Sigmoid colon (tissue), 7 donors: ENCODE data around the gene LIMS2. TPM values are rescaled to one million over a fixed set of nuclear protein-coding genes. Genes with fewer than 3 reads are reported as not detected.

Experiments
- DNase-seq: peaks from one replicate; pipeline ENCODE4 v3.0.0-alpha.2; 2019
- H3K27ac ChIP-seq, 4 donors: fragments of 200-600 bp; sonication (generic); one replicate each; pipeline ENCODE4 v1.5.1; 2016 to 2019; ENCODE audit warnings: mild to moderate bottlenecking in 1 of 4
- H3K27me3 ChIP-seq, 3 donors: fragments of 200-600 bp; sonication (generic); one replicate each; pipeline ENCODE4 v1.5.1; 2019; ENCODE audit warnings: mild to moderate bottlenecking in 1 of 3
- H3K36me3 ChIP-seq, 4 donors: fragments of 200-600 bp; sonication (generic); one replicate each; pipeline ENCODE4 v1.5.1; 2016 to 2019
- H3K4me1 ChIP-seq, 4 donors: fragments of 200-600 bp; sonication (generic); one replicate each; pipeline ENCODE4 v1.5.1; 2017 to 2019
- H3K4me3 ChIP-seq, 4 donors: fragments of 200-600 bp; sonication (generic); one replicate each; pipeline ENCODE4 v1.5.1; 2017 to 2019; ENCODE audit warnings: mild to moderate bottlenecking in 2 of 4, moderate library complexity in 1 of 4
- H3K9me3 ChIP-seq, 4 donors: fragments of 200-600 bp in 3 of 4; sonication (generic) in 3 of 4; one replicate each; pipeline versions ENCODE4 v1.5.1 to v1.6.1; 2013 to 2019
- EP300 ChIP-seq, 4 donors: sonication (generic); formaldehyde crosslinking; IDR thresholded peaks; one replicate each; pipeline ENCODE4 v1.6.1; 2017; ENCODE audit warnings: antibody characterized with exemption in 4 of 4
- POLR2A ChIP-seq, 2 donors: fragments of 450-650 bp; IDR thresholded peaks; one replicate each; pipeline ENCODE4 v1.6.1; 2016; ENCODE audit warnings: antibody characterized with exemption in 2 of 2, mild to moderate bottlenecking in 2 of 2, moderate library complexity in 2 of 2
- POLR2AphosphoS5 ChIP-seq, 4 donors: sonication (generic); formaldehyde crosslinking; IDR thresholded peaks; one replicate each; pipeline ENCODE4 v1.6.1; 2017; ENCODE audit warnings: antibody characterized with exemption in 4 of 4
- WGBS, 2 donors: extraction: QIAGEN DNeasy Blood & Tissue Kit; methylation state at CpG; one replicate each; pipeline ENCODE4 v1.1.7; 2013; 5-methylcytosine and 5-hydroxymethylcytosine counted together
- intact Hi-C: fragments of 100-400 bp; cut with DNase I; formaldehyde crosslinking; loops from one replicate; pipeline ENCODE4 v1.15.1; 2023
- polyA plus RNA-seq, 3 donors: library from polyadenylated mRNA; stranded (reverse); fragments of 200-250 nt; gene quantifications; one replicate each; pipeline ENCODE4 v1.2.3, GENCODE V29; 2013
- total RNA-seq, 4 donors: library from RNA; depleted of rRNA; stranded (reverse); fragments of >200 nt; gene quantifications; one replicate each; pipeline ENCODE4 v1.1.0, GENCODE V29; 2016
- TF ChIP-seq, protein P1 (sequence below), 4 experiments: fragments of 450-650 bp in 3 of 4; fragments of 200-600 bp in 1 of 4; IDR thresholded peaks; one replicate each; pipeline ENCODE4 v1.5.1; 2016 to 2019; ENCODE audit warnings: antibody characterized with exemption in 4 of 4, mild to moderate bottlenecking in 3 of 4, moderate library complexity in 2 of 4
- donor health status: healthy with polysubstance abuse.
- donor health status: Bipolar disorder and iron deficiency.
- donor health status: healthy.

LIMS2 gene
- total and polyA plus RNA-seq, 7 donors, result 3.2 to 357 (median 125) TPM

DNA sequence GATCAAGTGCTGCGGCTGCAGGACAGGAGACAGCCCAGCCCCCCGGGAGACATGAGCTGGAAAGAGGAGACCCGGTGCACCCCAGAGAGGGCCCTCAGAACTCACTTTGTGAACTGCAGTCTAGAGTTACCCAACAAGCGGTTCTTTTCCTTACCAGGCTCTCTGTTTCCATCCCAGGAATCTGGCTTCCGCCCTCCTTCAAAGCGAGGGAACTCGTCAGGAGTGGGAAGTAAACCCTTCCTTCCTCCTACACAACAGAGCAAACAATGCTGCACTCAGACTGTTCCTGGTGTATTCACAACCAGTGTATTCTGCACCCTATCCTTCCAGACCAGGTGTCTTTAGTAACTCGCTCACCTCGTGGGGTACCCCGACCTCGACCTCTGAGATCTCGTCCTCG is 34.0 kb upstream of the LIMS2 start:
- no peak overlapping the region for H3K4me3 ChIP-seq
- H3K27ac ChIP-seq, result no peak overlapping the region
- no peak for DNase-seq
- H3K4me1 ChIP-seq, result peaks cover 0 to 26% (median 24%) of the 10 kb centered on the region in 4 donors
- peaks cover 12 to 60% (median 22%) of the 10 kb centered on the region in 4 donors for H3K36me3 ChIP-seq
- H3K9me3 ChIP-seq, result no peaks in the 10 kb centered on the region
- TF ChIP-seq, protein P1, sequence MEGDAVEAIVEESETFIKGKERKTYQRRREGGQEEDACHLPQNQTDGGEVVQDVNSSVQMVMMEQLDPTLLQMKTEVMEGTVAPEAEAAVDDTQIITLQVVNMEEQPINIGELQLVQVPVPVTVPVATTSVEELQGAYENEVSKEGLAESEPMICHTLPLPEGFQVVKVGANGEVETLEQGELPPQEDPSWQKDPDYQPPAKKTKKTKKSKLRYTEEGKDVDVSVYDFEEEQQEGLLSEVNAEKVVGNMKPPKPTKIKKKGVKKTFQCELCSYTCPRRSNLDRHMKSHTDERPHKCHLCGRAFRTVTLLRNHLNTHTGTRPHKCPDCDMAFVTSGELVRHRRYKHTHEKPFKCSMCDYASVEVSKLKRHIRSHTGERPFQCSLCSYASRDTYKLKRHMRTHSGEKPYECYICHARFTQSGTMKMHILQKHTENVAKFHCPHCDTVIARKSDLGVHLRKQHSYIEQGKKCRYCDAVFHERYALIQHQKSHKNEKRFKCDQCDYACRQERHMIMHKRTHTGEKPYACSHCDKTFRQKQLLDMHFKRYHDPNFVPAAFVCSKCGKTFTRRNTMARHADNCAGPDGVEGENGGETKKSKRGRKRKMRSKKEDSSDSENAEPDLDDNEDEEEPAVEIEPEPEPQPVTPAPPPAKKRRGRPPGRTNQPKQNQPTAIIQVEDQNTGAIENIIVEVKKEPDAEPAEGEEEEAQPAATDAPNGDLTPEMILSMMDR (IDR thresholded peaks at IDR 0.05), result no peak
- TF ChIP-seq POLR2AphosphoS5 (IDR thresholded peaks at IDR 0.05), result no peak
- TF ChIP-seq EP300 (IDR thresholded peaks at IDR 0.05), result no peak
- TF ChIP-seq POLR2A (IDR thresholded peaks at IDR 0.05), result no peak
- no peaks in the 10 kb centered on the region for H3K27me3 ChIP-seq
- 94 to 95% methylated on average over 13 of the region's 13 CpGs for WGBS, 2 donors
- intact Hi-C loops, result loop anchor here (5.0 kb wide), 1 partner anchor 103 kb away; the partner anchor contains the start of gene WDR33

DNA sequence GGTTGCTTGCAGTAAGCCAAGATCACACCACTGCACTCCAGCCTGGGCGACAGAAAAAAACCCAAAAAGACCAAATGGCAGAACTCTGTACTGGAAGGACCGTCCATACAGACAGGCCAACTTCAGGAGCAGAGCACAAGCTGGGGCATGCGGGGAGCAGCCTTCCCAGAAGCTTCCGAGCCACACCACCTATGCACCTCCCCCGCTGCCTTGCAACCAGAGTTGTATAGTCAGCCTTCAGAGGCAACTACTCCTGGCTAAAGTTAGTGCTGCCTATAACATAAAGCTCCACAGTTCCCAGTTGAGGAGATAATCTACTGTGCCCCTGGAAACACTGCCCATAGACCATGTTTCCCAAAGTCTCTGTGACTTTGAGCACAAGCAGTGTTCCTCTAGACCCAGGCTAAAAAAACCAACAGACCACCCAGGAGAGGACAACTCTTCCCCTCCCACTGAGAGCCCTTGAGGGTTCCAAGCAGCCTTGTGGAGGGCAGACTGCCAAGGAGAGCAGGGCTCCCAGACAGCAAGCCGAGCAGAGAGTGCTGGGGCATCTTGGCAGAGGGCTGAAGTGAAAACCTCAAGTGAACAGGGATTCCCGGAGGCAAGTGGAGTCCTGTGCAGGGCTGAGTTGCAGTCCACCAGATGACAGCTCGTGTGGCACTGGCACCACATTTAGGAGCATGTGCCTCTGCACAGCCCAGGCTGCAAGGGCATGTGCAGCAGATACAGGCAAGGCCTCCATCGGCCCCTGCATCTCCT is 32.7 kb upstream of the LIMS2 start:
- H3K4me1 ChIP-seq, result peaks cover 0 to 38% (median 35%) of the 10 kb centered on the region in 4 donors
- 91 to 92% methylated on average over 9 of the region's 9 CpGs for WGBS, 2 donors
- peak overlapping the region in 3 of 4 donors; percentile 23 to 49 (median 42) for H3K27ac ChIP-seq
- no peaks in the 10 kb centered on the region for H3K27me3 ChIP-seq
- no peak for TF ChIP-seq POLR2A (IDR thresholded peaks at IDR 0.05)
- no peak for TF ChIP-seq EP300 (IDR thresholded peaks at IDR 0.05)
- TF ChIP-seq, protein P1 (IDR thresholded peaks at IDR 0.05), result no peak
- no peak for TF ChIP-seq POLR2AphosphoS5 (IDR thresholded peaks at IDR 0.05)
- DNase-seq, result peak; percentile 79
- H3K9me3 ChIP-seq, result no peaks in the 10 kb centered on the region
- no peak overlapping the region for H3K4me3 ChIP-seq
- H3K36me3 ChIP-seq, result peaks cover 12 to 48% (median 18%) of the 10 kb centered on the region in 4 donors
- intact Hi-C loops, result loop anchor here (5.0 kb wide), 1 partner anchor 104 kb away; the partner anchor contains the start of gene WDR33

DNA sequence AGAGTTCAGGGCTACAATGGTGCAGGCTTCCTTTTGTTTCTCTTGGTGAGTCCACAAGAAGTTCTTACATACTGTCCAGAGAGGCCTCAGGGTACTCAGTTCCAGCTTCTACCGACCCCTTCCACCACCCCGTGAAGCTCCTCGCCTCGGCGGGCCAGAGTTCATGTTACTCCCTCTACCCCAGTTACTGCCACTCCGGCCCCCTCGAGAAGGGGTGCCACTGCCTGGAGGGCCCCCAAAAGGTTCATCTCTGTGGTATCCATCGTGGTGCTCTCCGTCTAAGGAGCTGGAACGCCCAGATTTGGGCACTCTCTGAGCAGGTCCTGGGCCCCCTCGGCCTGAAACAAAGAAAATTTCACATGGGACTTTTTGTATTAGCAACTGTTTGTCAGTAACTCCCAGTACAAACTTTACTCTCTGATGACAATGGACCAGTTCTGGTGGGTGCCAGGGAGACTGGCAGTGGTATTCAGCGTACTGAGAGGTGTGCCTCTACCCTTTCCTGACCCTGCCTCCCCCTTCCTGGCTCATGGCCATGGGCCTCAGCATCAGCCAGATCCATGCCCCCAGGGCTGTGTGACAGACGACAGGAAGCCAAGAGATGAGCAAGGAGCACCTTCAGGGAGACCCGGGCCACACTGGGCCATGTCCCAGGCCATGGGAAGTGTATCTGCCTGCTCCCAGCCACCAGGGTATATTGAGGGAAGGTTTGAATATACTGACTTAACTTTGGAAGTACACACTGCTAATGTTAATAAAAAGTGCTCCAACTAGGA is 31.1 kb upstream of the LIMS2 start:
- no peak for DNase-seq
- H3K27ac ChIP-seq, result no peak overlapping the region
- peaks cover 0 to 48% (median 45%) of the 10 kb centered on the region in 4 donors for H3K4me1 ChIP-seq
- no peak for TF ChIP-seq EP300 (IDR thresholded peaks at IDR 0.05)
- TF ChIP-seq POLR2A (IDR thresholded peaks at IDR 0.05), result no peak
- TF ChIP-seq, protein P1 (IDR thresholded peaks at IDR 0.05), result no peak
- TF ChIP-seq POLR2AphosphoS5 (IDR thresholded peaks at IDR 0.05), result no peak
- no peaks in the 10 kb centered on the region for H3K9me3 ChIP-seq
- no peaks in the 10 kb centered on the region for H3K27me3 ChIP-seq
- WGBS, 2 donors, result 94 to 95% methylated on average over 14 of the region's 14 CpGs
- no peak overlapping the region for H3K4me3 ChIP-seq
- intact Hi-C loops, result loop anchor here (5.0 kb wide), 1 partner anchor 106 kb away; the partner anchor contains the start of gene WDR33
- peaks cover 12 to 48% (median 18%) of the 10 kb centered on the region in 4 donors for H3K36me3 ChIP-seq

DNA sequence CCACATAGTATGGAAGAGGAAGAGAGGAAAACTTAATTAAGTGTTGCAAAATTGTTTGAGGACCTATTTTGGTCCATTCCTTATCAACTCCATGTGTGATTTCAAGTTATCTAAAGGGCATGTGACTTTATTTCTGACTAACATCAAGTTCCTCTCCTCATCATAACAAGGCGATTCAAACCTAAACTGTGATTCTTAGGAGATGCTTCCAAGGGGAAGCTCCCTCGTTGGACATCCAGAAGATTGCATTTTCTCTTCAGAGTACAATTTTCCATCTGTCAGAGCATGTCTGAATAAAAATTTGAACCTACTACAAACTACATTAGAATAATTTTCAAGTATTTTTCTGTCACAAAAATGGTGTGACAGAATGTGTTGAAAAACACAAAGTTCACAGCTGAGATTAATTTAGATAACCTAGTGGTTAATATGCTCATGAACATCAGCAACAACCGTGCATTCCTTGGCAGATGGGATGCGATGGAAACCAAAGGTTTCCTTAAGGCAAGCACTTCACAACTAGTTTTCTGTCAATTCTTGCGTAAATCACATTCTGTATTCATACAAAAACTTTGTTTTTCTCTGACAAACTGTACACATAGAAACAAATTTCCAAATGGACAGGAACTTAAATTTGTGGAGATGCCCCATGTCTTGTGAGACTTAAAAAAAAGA is 30.2 kb upstream of the LIMS2 start:
- H3K4me1 ChIP-seq, result peaks cover 0 to 53% (median 46%) of the 10 kb centered on the region in 4 donors
- H3K27ac ChIP-seq, result no peak overlapping the region
- DNase-seq, result no peak
- no peak overlapping the region for H3K4me3 ChIP-seq
- no peaks in the 10 kb centered on the region for H3K9me3 ChIP-seq
- WGBS, 2 donors, result 84 to 86% methylated on average over 5 of the region's 5 CpGs
- intact Hi-C loops, result loop anchor here (5.0 kb wide), 1 partner anchor 107 kb away; the partner anchor contains the start of gene WDR33
- TF ChIP-seq POLR2A (IDR thresholded peaks at IDR 0.05) (no peak), POLR2AphosphoS5 (IDR thresholded peaks at IDR 0.05) (no peak), EP300 (IDR thresholded peaks at IDR 0.05) (no peak)
- TF ChIP-seq, protein P1 (IDR thresholded peaks at IDR 0.05), result no peak
- peaks cover 12 to 48% (median 18%) of the 10 kb centered on the region in 4 donors for H3K36me3 ChIP-seq
- no peaks in the 10 kb centered on the region for H3K27me3 ChIP-seq
